GM12874 (cell line): Measurements from ENCODE around the gene FPR3.

ENCODE experiments used
- CTCF ChIP-seq: IDR thresholded peaks from 2 replicates; pipeline ENCODE4 v1.5.1; 2011; ENCODE audit warnings: low read depth, mild to moderate bottlenecking, control low read depth, low read length, moderate library complexity; ENCODE audit not compliant: insufficient read depth

The FPR3 gene

GRCh38 chr19:51815043-51815442 lies 20.1 kb downstream of the FPR3 start:
- no peak for TF ChIP-seq CTCF

- no peak for TF ChIP-seq CTCF
Measured at GRCh38 chr19:51816711-51817110, 21.8 kb downstream of the FPR3 start.

GRCh38 chr19:51820011-51820410 lies 25.1 kb downstream of the FPR3 start:
- no peak for TF ChIP-seq CTCF

- TF ChIP-seq CTCF: no peak
Measured at GRCh38 chr19:51820831-51821446, 26.0 kb downstream of the FPR3 start.

- no peak for TF ChIP-seq CTCF
Measured at GRCh38 chr19:51821456-51821855, 26.5 kb downstream of the FPR3 start.

GRCh38 chr19:51821921-51822320 lies 27.0 kb downstream of the FPR3 start:
- TF ChIP-seq CTCF: no peak

GRCh38 chr19:51822325-51822724 lies 27.4 kb downstream of the FPR3 start:
- TF ChIP-seq CTCF: no peak
